ENCODE results near the gene PRKCZ.

The PRKCZ gene

DNA sequence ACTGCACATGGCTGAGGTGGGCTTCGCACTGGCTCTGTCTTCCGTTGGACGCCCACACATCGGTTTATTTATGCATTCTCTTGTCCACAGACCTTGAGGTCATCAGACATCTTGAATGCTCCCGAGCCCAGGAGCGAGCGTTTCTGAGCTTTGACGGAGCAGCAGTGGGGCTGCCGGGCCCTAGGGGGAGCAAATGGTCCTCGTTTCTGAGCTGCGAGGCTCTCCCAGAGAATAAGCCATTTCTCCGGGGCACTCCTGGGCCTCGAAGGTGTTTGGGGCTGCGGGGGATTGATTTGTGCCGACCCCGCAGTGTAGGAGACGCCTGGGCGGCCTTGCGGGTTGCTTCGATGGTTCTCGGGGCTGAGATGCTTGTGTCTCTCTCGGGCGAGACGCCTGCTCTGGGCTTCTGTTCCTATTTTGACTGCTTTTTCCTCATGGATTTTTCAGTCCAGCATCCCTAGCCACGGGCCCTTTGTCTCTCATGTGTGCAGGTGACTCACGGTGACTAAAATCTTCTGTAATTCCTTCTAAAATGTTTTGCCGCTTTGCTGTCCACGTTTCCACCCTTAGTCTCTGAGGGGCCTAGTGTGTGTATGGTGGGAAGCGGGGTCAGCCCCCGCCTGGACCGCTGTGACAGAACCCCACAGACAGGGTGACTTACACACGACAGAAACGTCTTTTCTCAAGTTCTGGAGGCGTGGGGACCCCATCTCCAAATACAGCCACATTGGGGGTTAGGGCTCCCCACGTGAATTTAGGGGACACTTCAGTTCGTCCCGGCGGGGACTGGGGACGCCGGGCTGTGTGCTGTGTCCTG lies 82.2 kb downstream of the PRKCZ start:
- peaks cover 37% of the 10 kb centered on the region for H3K4me1 ChIP-seq (ENCODE audit: control insufficient read depth, insufficient read depth, low read length)
- H3K4me3 ChIP-seq (ENCODE audit: low read length in 2 of 2) = peak overlapping the region; percentile 78 to 79
- H3K9me3 ChIP-seq (ENCODE audit: control insufficient read depth in 2 of 2, low read length in 2 of 2) = peaks cover 0 to 3% of the 10 kb centered on the region in 2 donors
- H3K9ac ChIP-seq (ENCODE audit: low read length in 2 of 2) = peak overlapping the region; percentile 91 to 92
- no peaks in the 10 kb centered on the region for H3K36me3 ChIP-seq (ENCODE audit: control insufficient read depth in 2 of 2, insufficient read depth in 2 of 2, low read length in 2 of 2)
- peaks cover 0 to 5% of the 10 kb centered on the region in 2 donors for H3K27me3 ChIP-seq (ENCODE audit: control insufficient read depth in 1 of 2, insufficient read depth in 2 of 2, low read length in 2 of 2)
- peak overlapping the region; percentile 96 for H3K27ac ChIP-seq (ENCODE audit: low read length)

DNA sequence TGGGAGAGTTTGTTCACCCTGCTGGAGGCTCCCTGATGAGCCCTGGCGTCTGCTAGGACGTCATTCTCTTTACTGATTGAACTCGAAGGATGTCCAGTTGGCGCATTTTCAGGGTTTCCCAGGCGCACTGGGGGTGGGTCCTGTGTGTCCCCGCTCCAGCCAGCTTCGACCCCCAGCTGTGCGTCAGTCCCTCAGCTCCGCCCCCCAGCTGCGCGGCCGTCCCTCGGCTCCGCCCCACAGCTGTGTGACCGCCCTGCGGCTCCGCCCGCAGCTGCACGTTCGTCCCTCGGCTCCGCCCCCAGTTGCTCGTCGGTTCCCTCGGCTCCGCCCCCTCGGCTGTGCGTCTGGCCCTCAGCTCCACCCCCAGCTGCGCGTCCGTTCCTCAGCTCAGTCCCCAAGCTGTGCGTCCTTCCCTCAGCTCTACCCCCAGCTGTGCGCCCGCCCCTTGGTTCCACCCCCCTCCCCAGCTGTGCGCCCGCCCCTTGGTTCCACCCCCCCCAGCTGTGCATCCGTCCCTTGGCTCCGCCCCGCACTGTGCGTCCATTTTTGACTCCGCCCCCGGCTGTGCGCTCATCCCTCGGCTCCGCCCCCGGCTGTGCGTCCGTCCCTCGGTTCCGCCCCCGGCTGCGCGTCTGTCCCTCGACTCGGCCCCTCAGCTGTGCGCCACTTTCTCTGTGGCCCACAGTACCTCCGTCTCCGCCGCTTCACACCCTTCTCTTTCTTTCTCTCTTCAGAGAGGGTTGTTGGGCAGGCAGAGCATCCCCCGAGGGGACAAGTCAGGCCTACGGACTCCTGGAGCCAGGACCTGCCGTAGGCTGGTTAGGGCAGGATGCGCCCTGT lies 83.0 kb downstream of the PRKCZ start:
- Histone ChIP-seq H3K9me3 (ENCODE audit: control insufficient read depth in 2 of 2, low read length in 2 of 2) (peaks cover 0 to 3% of the 10 kb centered on the region in 2 donors), H3K4me1 (ENCODE audit: control insufficient read depth, insufficient read depth, low read length) (peaks cover 34% of the 10 kb centered on the region), H3K4me3 (ENCODE audit: low read length in 2 of 2) (peak overlapping the region; percentile 78 to 79), H3K27ac (ENCODE audit: low read length) (peak overlapping the region; percentile 96), H3K36me3 (ENCODE audit: control insufficient read depth in 2 of 2, insufficient read depth in 2 of 2, low read length in 2 of 2) (no peaks in the 10 kb centered on the region), H3K9ac (ENCODE audit: low read length in 2 of 2) (peak overlapping the region; percentile 91 to 92), H3K27me3 (ENCODE audit: control insufficient read depth in 1 of 2, insufficient read depth in 2 of 2, low read length in 2 of 2) (peaks cover 0 to under 1% of the 10 kb centered on the region in 2 donors)

DNA sequence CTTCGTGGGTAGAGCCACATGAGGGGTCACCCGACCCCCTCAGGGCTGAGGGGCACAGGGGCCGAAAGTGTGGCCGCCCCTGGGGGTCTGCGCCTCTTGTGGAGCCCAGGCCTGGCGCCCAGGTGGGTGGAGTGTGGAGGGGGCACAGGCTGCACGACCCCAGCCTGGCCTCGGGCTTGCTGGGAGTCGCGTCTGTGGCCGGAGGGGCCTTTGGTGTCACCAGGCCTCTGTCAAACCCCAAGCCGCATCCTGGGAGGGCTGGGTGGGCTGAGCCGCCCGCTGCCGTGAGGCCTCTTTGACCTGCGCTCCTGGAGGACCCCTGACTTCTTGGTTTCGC lies 83.6 kb downstream of the PRKCZ start:
- Histone ChIP-seq H3K4me3 (ENCODE audit: low read length in 2 of 2) (peak overlapping the region in 1 of 2 donors; percentile 79), H3K9me3 (ENCODE audit: control insufficient read depth in 2 of 2, low read length in 2 of 2) (peaks cover 0 to 3% of the 10 kb centered on the region in 2 donors), H3K27me3 (ENCODE audit: control insufficient read depth in 1 of 2, insufficient read depth in 2 of 2, low read length in 2 of 2) (no peaks in the 10 kb centered on the region), H3K36me3 (ENCODE audit: control insufficient read depth in 2 of 2, insufficient read depth in 2 of 2, low read length in 2 of 2) (no peaks in the 10 kb centered on the region), H3K4me1 (ENCODE audit: control insufficient read depth, insufficient read depth, low read length) (peaks cover 34% of the 10 kb centered on the region), H3K27ac (ENCODE audit: low read length) (peak overlapping the region; percentile 96), H3K9ac (ENCODE audit: low read length in 2 of 2) (peak overlapping the region; percentile 76 to 82)

GRCh38 chr1:2134266-2134620 lies 84.0 kb downstream of the PRKCZ start:
- H3K27me3 ChIP-seq (ENCODE audit: control insufficient read depth in 1 of 2, insufficient read depth in 2 of 2, low read length in 2 of 2) = no peaks in the 10 kb centered on the region
- peaks cover 34% of the 10 kb centered on the region for H3K4me1 ChIP-seq (ENCODE audit: control insufficient read depth, insufficient read depth, low read length)
- no peaks in the 10 kb centered on the region for H3K36me3 ChIP-seq (ENCODE audit: control insufficient read depth in 2 of 2, insufficient read depth in 2 of 2, low read length in 2 of 2)
- peaks cover 0 to 3% of the 10 kb centered on the region in 2 donors for H3K9me3 ChIP-seq (ENCODE audit: control insufficient read depth in 2 of 2, low read length in 2 of 2)
- H3K9ac ChIP-seq (ENCODE audit: low read length in 2 of 2) = no peak overlapping the region
- peak overlapping the region; percentile 96 for H3K27ac ChIP-seq (ENCODE audit: low read length)
- H3K4me3 ChIP-seq (ENCODE audit: low read length in 2 of 2) = no peak overlapping the region

DNA sequence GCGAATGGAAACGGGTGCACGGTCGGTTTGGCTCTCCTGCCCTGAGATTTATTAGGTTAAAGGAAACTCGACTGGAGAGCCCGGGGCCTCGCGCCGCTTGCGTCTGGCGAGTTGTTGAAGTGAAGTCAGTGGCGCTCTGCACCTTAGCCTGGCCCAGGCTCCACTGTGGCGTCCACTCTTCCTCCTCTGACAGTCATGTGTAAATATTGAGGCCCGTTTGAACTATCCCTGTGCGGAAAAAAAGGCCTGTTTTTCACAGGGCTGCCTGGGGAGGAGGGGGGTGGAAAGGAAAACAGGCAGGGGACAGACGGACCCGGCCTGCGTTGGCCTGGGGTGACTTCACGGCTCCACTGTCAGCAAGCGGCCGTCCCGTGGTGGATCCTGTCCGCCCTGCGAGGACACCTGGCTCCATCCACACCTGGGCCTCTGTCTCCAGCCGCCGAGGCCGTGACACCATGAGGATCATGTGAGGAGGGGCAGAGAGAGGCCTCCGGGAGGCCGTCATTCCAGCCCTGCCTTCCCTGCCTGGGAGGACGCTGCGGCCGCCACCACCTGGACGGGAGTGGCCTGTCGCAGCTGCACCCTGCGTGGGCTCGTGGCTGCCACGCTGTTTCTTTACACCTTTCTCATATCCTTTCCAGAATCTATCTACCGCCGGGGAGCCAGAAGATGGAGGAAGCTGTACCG lies 84.6 kb downstream of the PRKCZ start:
- no peaks in the 10 kb centered on the region for H3K27me3 ChIP-seq (ENCODE audit: control insufficient read depth in 1 of 2, insufficient read depth in 2 of 2, low read length in 2 of 2)
- no peak overlapping the region for H3K4me3 ChIP-seq (ENCODE audit: low read length in 2 of 2)
- H3K4me1 ChIP-seq (ENCODE audit: control insufficient read depth, insufficient read depth, low read length) = peaks cover 34% of the 10 kb centered on the region
- H3K36me3 ChIP-seq (ENCODE audit: control insufficient read depth in 2 of 2, insufficient read depth in 2 of 2, low read length in 2 of 2) = no peaks in the 10 kb centered on the region
- H3K9ac ChIP-seq (ENCODE audit: low read length in 2 of 2) = peak overlapping the region; percentile 55 to 59
- peaks cover 0 to 3% of the 10 kb centered on the region in 2 donors for H3K9me3 ChIP-seq (ENCODE audit: control insufficient read depth in 2 of 2, low read length in 2 of 2)
- H3K27ac ChIP-seq (ENCODE audit: low read length) = peak overlapping the region; percentile 96

- H3K36me3 ChIP-seq (ENCODE audit: control insufficient read depth in 2 of 2, insufficient read depth in 2 of 2, low read length in 2 of 2) = no peaks in the 10 kb centered on the region
- peaks cover 34% of the 10 kb centered on the region for H3K4me1 ChIP-seq (ENCODE audit: control insufficient read depth, insufficient read depth, low read length)
- H3K4me3 ChIP-seq (ENCODE audit: low read length in 2 of 2) = peak overlapping the region in 1 of 2 donors; percentile 44
- no peaks in the 10 kb centered on the region for H3K27me3 ChIP-seq (ENCODE audit: control insufficient read depth in 1 of 2, insufficient read depth in 2 of 2, low read length in 2 of 2)
- peak overlapping the region; percentile 96 for H3K27ac ChIP-seq (ENCODE audit: low read length)
- peak overlapping the region; percentile 55 to 59 for H3K9ac ChIP-seq (ENCODE audit: low read length in 2 of 2)
- peaks cover 0 to 3% of the 10 kb centered on the region in 2 donors for H3K9me3 ChIP-seq (ENCODE audit: control insufficient read depth in 2 of 2, low read length in 2 of 2)
These were observed 85.2 kb downstream of the PRKCZ start for GRCh38 chr1:2135441-2135841.

DNA sequence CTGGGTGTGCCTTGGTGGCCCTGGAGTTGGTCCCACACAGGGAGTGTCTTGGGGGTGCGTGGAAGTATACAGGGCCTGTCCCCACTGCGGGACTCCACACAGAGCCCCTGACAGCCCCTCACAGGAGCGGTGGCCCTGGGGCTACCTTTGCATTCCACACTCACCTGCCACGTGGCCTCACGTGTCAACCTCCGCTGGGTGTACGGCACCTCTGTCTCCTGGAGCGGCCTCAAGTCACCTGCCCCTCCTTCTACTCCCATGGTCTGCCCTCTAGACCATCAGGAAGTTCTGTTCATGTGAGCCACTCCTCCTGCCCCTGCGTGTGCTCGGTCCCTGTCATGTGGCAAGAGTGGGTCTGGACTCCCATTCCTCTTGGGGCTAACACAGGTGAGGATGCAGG lies 85.7 kb downstream of the PRKCZ start:
- Histone ChIP-seq H3K9ac (ENCODE audit: low read length in 2 of 2) (peak overlapping the region in 1 of 2 donors; percentile 36), H3K9me3 (ENCODE audit: control insufficient read depth in 2 of 2, low read length in 2 of 2) (peaks cover 0 to 3% of the 10 kb centered on the region in 2 donors), H3K27ac (ENCODE audit: low read length) (peak overlapping the region; percentile 96), H3K27me3 (ENCODE audit: control insufficient read depth in 1 of 2, insufficient read depth in 2 of 2, low read length in 2 of 2) (no peaks in the 10 kb centered on the region), H3K4me3 (ENCODE audit: low read length in 2 of 2) (no peak overlapping the region), H3K4me1 (ENCODE audit: control insufficient read depth, insufficient read depth, low read length) (peaks cover 34% of the 10 kb centered on the region), H3K36me3 (ENCODE audit: control insufficient read depth in 2 of 2, insufficient read depth in 2 of 2, low read length in 2 of 2) (no peaks in the 10 kb centered on the region)

- Histone ChIP-seq H3K4me3 (ENCODE audit: low read length in 2 of 2) (no peak overlapping the region), H3K36me3 (ENCODE audit: control insufficient read depth in 2 of 2, insufficient read depth in 2 of 2, low read length in 2 of 2) (no peaks in the 10 kb centered on the region), H3K27me3 (ENCODE audit: control insufficient read depth in 1 of 2, insufficient read depth in 2 of 2, low read length in 2 of 2) (no peaks in the 10 kb centered on the region), H3K9ac (ENCODE audit: low read length in 2 of 2) (no peak overlapping the region), H3K4me1 (ENCODE audit: control insufficient read depth, insufficient read depth, low read length) (peaks cover 34% of the 10 kb centered on the region), H3K9me3 (ENCODE audit: control insufficient read depth in 2 of 2, low read length in 2 of 2) (peaks cover 0 to 3% of the 10 kb centered on the region in 2 donors), H3K27ac (ENCODE audit: low read length) (peak overlapping the region; percentile 2)
These were observed 86.4 kb downstream of the PRKCZ start for GRCh38 chr1:2136386-2137235.

DNA sequence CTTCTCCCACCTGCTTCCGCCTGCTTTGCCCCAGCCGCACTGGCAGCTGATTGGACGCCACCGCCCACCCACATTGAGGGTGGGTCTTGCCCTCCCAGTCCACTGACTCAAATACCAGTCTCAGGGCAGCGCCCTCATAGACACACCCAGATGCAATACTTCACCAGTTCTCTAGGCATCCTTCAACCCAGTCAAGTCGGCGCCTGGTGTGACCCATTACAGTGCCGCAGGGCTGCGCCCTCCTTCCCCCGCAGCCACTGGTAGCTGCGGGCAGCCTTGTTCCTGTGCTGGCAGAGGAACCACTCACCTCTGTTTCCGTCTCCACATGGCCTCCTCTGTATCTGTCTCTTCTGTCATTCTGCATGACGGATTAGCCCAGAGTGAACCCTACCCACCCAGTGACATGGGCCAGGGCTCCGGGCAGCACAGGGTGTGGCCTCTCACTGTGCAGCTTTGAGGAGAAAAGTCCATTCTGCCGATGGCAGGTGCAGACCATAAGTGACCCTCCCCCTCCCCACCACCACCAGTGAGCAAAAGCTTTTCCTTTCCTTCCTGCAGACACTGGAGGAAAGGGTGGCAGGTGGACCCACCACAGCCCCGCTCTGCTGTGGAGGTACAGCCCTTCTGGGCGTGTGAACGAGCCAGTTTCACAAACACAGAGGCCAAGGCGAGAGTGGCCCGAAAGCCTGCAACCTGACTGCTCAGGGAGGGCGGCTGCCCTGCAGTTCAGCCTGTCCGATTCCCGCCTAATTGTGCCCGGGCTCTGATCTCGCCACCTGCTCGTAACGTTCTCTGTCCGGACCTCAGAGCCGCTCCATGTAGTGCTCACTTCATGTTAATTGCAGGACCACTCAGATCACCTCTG lies 87.3 kb downstream of the PRKCZ start:
- H3K27ac ChIP-seq (ENCODE audit: low read length) = no peak overlapping the region
- no peak overlapping the region for H3K9ac ChIP-seq (ENCODE audit: low read length in 2 of 2)
- H3K36me3 ChIP-seq (ENCODE audit: control insufficient read depth in 2 of 2, insufficient read depth in 2 of 2, low read length in 2 of 2) = no peaks in the 10 kb centered on the region
- no peak overlapping the region for H3K4me3 ChIP-seq (ENCODE audit: low read length in 2 of 2)
- peaks cover 0 to 3% of the 10 kb centered on the region in 2 donors for H3K9me3 ChIP-seq (ENCODE audit: control insufficient read depth in 2 of 2, low read length in 2 of 2)
- no peaks in the 10 kb centered on the region for H3K27me3 ChIP-seq (ENCODE audit: control insufficient read depth in 1 of 2, insufficient read depth in 2 of 2, low read length in 2 of 2)
- peaks cover 28% of the 10 kb centered on the region for H3K4me1 ChIP-seq (ENCODE audit: control insufficient read depth, insufficient read depth, low read length)
